ENCODE results near the gene RFPL1.

Gene RFPL1

GRCh38 chr22:29443861-29444792, 5.7 kb downstream of the RFPL1 start:
- no peak for DNase-seq

- no peak for DNase-seq
Observed at GRCh38 chr22:29445508-29445907, 7.1 kb downstream of the RFPL1 start.

DNA sequence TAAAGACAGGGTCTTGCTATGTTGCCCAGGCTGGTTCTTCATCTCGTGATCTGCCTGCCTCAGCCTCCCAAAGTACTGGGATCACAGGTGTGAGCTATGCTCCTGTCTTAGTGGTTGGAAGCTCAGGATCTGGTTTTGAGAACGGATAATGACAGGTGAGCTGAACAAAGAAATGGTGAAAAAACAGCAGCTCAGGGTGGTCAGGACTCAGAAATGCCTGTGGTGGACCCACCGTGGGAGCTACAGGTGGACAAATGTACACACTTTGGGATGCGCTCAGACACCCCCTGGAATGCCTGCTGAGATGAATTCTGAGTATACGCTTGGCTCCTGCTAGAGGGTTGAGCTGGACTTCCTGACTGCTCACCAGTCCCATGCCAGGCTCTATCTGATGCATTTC, 9.5 kb downstream of the RFPL1 start:
- DNase-seq = no peak

DNA sequence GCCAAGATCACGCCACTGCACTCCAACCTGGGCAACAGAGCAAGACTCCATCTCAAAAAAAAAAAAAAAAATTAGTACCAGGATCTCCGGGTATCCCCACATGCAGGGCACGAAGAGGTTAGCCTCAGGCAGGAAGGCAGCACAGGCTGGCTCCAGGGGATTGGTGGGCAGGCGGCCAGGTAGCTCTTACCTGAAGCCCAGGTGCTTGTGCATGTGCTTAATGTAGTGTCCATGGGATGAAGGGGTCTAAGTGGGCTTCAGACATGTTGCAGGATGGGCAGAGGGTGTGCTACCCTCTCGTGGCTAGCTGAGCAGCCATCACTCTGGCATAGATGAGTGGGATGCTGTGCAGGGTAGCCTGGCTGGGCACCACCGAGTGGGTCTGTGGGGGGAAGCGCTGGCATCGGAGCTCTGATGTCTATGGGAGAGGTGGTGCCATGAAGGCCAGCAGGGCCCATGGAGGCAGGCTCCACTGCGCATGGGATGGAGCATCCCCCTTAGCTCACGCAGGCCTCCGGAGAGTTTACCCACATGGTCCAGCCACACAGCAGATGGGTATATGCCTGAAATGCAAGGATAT, 11.0 kb downstream of the RFPL1 start:
- no peak for DNase-seq

DNA sequence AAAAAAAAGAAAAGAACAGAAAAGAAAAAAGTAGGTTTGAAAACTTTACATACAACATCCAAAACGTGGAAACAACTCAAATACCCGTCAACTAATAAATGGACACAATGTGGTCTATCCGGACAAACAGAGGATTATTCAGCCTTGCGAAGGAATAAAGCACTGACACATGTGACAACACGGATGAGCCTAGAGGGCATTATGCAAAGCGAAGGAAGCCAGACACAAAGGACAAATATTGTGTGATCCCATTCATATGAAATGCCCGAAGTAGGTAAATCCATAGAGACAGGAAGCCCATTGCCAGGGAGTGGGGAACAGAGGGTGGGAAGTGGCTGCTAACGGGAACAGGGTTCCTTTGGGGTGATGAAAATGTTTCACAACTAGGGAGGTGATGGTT, 11.8 kb downstream of the RFPL1 start:
- no peak for DNase-seq

- DNase-seq = no peak
Observed at GRCh38 chr22:29451863-29452262, 13.5 kb downstream of the RFPL1 start.

GRCh38 chr22:29454276-29454675, 15.9 kb downstream of the RFPL1 start:
- no peak for DNase-seq

GRCh38 chr22:29456211-29456671, 17.9 kb downstream of the RFPL1 start:
- DNase-seq = no peak

DNA sequence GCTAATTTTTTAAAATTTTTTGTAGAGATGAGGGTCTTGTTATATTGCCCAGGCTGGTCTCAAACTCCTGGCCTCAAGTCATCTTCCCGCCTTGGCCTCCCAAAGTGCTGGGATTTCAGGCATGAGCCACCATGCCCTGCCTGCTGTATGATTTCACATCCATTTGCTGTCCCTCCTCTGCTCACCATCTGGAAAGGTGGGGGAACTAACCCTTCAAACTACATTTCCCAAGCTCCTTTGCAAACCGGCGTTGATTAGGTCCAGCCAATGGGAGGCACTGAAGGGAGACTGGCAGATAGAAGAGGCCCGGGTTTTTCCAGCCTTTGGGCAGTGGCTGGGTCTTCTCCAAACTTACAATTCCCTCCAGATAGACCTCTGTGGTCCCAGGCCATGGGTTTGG, 19.3 kb downstream of the RFPL1 start:
- peak; percentile 48 to 58 for DNase-seq

DNA sequence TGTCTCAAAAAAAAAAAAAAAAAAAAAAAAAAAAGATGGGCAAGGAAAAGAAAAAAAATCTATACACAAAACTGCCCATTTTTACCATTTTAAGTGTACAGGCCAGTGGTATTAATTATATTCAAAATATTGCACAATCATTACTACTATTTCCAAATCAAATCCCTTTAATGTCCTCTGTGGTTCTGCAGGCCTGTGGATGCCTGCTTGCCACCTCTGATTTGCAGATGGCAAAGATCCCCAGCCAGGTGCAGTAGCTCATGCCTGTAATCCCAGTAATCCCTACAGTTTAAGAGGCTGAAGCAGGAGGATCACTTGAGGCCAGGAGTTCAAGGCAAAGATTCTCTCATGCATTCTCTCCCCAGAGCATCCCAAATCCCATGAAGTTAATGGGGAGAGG, 20.2 kb downstream of the RFPL1 start:
- DNase-seq = no peak

DNA sequence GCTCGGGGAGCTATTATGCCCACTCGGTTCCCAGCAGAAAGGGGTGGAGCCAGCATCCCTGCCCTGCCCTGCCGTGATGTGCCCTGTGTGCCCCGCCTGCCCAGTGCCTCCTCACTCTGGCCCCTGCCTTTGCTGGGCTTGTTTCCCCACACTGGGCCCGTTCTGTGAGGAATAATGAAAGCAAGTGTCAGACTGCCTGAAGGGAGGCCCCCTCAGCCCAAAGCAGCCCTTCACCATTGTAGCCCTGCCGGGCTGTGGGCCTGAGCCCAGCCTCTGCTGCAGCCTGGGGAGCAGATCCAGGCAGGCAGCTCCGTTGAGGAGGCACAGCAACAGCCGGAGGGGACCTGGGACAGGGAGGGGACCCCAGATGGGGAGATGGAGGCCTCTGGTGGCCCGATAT, 21.4 kb downstream of the RFPL1 start:
- DNase-seq = no peak

DNA sequence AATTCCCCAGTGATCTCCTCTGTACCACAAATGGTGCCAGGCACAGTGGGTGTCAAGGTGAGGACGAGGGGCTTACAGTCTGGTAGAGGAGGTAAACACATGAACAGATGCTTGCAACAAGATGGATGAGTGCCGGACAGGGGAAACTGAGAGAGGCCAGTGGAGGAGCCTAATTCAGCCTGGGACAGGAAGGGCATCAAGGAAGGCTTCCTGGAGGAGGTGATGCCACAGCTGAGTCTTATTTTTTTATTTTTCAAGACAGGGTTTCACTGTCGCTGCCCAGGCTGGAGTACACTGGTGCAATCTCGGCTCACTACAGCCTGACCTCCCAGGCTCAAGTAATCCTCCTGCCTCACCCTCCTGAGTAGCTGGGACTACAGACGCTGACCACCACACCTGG, 22.9 kb downstream of the RFPL1 start:
- DNase-seq = no peak

DNA sequence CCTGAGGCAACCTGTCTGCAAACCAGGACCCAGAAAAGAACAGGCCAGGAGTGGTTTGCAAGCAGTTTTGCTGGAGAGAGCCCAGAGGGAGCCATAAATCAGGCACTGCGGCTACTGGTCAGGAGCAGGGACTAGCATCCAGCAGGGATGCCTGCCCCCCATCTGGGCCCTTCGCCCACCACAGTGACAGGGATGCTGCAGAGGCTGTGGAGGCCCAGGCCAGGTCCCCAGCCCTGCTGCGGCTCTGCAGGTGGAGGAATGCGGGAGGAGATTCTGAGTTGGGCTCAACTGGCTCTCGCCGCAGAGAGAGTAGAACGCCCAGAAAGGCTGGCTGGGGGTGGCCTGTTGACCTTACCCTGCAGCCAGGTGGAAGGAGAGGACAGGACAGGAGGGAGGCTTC, 25.2 kb downstream of the RFPL1 start:
- DNase-seq = no peak

GRCh38 chr22:29464581-29464980, 26.2 kb downstream of the RFPL1 start:
- DNase-seq = no peak

- DNase-seq = no peak
Observed at GRCh38 chr22:29469755-29470154, 31.4 kb downstream of the RFPL1 start.

- DNase-seq = peak; percentile 9 to 26
Observed at GRCh38 chr22:29470159-29470855, 31.9 kb downstream of the RFPL1 start.

- DNase-seq = no peak
Observed at GRCh38 chr22:29473001-29473400, 34.6 kb downstream of the RFPL1 start.

- DNase-seq = no peak
Observed at GRCh38 chr22:29475550-29475949, 37.2 kb downstream of the RFPL1 start.

- DNase-seq = no peak
Observed at GRCh38 chr22:29476116-29476515, 37.7 kb downstream of the RFPL1 start.

GRCh38 chr22:29477723-29478318, 39.4 kb downstream of the RFPL1 start:
- DNase-seq = peak; percentile 44 to 54

DNA sequence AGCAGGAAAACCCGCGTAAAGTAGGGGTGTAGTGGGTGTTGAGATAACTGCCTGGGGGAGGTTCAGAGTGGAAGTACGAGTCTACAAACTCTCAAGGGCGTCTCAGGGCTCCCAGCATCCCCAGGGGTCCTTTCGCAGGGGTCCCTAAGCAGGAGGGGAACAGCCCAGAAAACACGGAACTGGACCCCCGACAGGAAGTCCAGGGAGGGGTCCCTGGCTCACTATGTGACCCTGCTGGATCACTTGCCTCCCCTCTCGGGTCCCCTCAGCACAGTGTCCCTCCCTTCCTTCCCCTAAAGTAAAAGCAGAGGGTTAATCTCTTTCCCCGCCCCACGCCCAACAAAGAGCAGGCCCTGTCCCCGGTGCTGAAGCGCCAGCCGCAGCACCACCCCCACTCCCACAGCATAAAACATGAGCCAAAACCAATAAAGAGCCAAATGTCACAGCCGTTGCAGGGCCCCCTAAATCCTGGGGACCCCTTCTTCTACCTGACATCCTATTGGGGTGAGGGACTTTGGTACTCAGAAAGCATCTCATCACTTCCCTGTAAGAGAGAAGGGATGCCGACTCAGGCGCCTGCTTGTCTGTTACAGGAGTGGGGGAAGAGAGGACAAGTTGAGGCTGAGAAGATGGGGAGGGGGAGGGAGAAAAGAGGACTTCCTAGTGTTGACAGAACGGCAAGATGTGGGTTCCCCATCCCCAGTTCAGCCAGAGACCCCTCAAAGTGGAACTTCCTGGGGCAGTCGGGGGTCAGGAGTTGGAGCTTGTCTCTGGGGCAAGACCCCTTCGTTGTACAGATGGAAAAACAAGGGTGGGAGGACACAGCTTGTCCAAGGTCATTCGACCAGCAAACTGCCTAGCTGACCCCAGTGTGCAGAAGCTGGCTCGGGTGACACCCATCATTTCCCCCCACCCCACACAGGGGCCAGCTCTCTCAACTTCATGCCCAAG, 40.2 kb downstream of the RFPL1 start:
- DNase-seq = no peak

Measured in SHP77 (cell line).